Endothelial cell (in vitro differentiated cells): ENCODE measurements around the gene DALRD3. TPM values are rescaled to one million over a fixed set of nuclear protein-coding genes. Genes with fewer than 3 reads are reported as not detected.

Source experiments
- microRNA-seq: library from miRNA; unstranded; fragments of <30 nt; microRNA quantifications from one replicate; pipeline ENCODE4, GENCODE V29; 2020; ENCODE audit not compliant: unreplicated experiment
- total RNA-seq: library from RNA; stranded (reverse); fragmentation: NEBNext Ultra II Directional; extraction: Animal tissue kit (Norgen Biotek cat#: 25700); gene quantifications from one replicate; pipeline ENCODE4 v1.2.1, GENCODE V29; 2021; ENCODE audit not compliant: unreplicated experiment

DALRD3 gene
- total RNA-seq, 1 donor from 2014 or later, result 27.8 TPM

Small RNAs within 50 kb of the gene (microRNA-seq; reads per million reads assigned to microRNA genes)
- gene MIR191, result 3,920 reads per million, percentile 97 among the genes with 10 or more reads in this experiment
- 4,137 reads per million, percentile 97 among the genes with 10 or more reads in this experiment for gene MIR425

Other genes with a start within 250 kb of the DALRD3 start
- gene PRKAR2A, start 170.7 kb downstream of the DALRD3 start, total RNA-seq, result 67.3 TPM
- gene SLC25A20, start 119.7 kb downstream of the DALRD3 start, total RNA-seq, result 3.6 TPM
- gene ARIH2, start 99.7 kb downstream of the DALRD3 start, total RNA-seq, result 57.0 TPM
- 9.3 TPM for gene P4HTM, start 28.3 kb downstream of the DALRD3 start, total RNA-seq
- gene WDR6, start 11.2 kb downstream of the DALRD3 start, total RNA-seq, result 148 TPM
- gene NDUFAF3, start 3.5 kb upstream of the DALRD3 start, total RNA-seq, result 32.3 TPM
- gene IMPDH2, start 10.8 kb upstream of the DALRD3 start, total RNA-seq, result 111 TPM
- 136 TPM for gene QRICH1, start 75.5 kb upstream of the DALRD3 start, total RNA-seq
- gene QARS1, start 86.2 kb upstream of the DALRD3 start, total RNA-seq, result 416 TPM
- gene USP19, start 102.2 kb upstream of the DALRD3 start, total RNA-seq, result 38.8 TPM
- gene LAMB2, start 114.5 kb upstream of the DALRD3 start, total RNA-seq, result 259 TPM
- gene CCDC71, start 147.8 kb upstream of the DALRD3 start, total RNA-seq, result 24.8 TPM
- 16.7 TPM for gene KLHDC8B, start 153.0 kb upstream of the DALRD3 start, total RNA-seq